ENCODE data around the gene UST.

DNA sequence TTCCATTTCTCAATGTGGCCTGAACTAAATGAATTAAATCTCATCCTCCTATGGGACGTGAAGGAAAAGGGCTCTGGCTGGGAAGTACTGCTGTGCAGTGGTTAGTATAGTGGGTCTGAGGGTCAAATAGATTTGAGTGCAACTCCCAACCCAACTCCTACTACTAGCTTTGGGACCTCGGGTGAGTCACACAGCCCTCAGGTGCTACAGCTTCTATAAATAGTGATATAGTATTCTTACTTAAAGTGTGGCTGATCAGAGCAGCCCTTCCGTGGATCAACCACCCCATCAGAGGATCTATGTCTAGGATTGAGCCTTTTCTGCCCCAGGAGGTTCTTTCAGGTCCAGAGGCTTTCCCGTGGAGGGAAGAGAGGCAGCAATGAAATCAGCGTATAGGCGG lies 904 bp upstream of the UST start:
- no peak for TF ChIP-seq POLR2A (IDR thresholded peaks at IDR 0.05)
- TF ChIP-seq, protein P1, sequence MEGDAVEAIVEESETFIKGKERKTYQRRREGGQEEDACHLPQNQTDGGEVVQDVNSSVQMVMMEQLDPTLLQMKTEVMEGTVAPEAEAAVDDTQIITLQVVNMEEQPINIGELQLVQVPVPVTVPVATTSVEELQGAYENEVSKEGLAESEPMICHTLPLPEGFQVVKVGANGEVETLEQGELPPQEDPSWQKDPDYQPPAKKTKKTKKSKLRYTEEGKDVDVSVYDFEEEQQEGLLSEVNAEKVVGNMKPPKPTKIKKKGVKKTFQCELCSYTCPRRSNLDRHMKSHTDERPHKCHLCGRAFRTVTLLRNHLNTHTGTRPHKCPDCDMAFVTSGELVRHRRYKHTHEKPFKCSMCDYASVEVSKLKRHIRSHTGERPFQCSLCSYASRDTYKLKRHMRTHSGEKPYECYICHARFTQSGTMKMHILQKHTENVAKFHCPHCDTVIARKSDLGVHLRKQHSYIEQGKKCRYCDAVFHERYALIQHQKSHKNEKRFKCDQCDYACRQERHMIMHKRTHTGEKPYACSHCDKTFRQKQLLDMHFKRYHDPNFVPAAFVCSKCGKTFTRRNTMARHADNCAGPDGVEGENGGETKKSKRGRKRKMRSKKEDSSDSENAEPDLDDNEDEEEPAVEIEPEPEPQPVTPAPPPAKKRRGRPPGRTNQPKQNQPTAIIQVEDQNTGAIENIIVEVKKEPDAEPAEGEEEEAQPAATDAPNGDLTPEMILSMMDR (IDR thresholded peaks at IDR 0.05): no peak
